ENCODE results near the gene TLDC2. TPM values are rescaled to one million over a fixed set of nuclear protein-coding genes. Genes with fewer than 3 reads are reported as not detected.
A peak's percentile ranks its signal among the peaks of the same experiment; 100 is the strongest.

The TLDC2 gene
- total and polyA plus RNA-seq, 3 experiments from 2014 or later, result 0.29 TPM; not detected in 2

GRCh38 chr20:36854348-36855240, 21.3 kb upstream of the TLDC2 start:
- Mint-ChIP-seq H3K36me3 (no peaks in the 10 kb centered on the region), H3K27me3 (no peaks in the 10 kb centered on the region), H3K27ac (no peak overlapping the region), H3K9me3 (no peaks in the 10 kb centered on the region), H3K4me3 (no peak overlapping the region), H3K4me1 (peaks cover 3 to 12% (median 11%) of the 10 kb centered on the region in 3 donors)
- peaks cover 17% of the 10 kb centered on the region for H3K4me1 ChIP-seq (ENCODE audit: insufficient read depth, low read length)
- H3K36me3 ChIP-seq (ENCODE audit: insufficient read depth, low read length), result no peaks in the 10 kb centered on the region
- H3K4me3 ChIP-seq (ENCODE audit: low read length), result no peak overlapping the region
- POLR2A ChIA-PET, result no interaction called here
- DNase-seq, result no peak
- H3K27ac ChIP-seq (ENCODE audit: low read depth, low read length), result no peak overlapping the region
- CTCF ChIA-PET, result interaction anchor here (1.0 to 2.3 kb wide), 2 partner anchors 19 to 32 kb away, joined by 3 to 7 read pairs; no protein-coding TSS in a partner anchor
- H3K27me3 ChIP-seq (ENCODE audit: insufficient read depth, low read length, poor library complexity, severe bottlenecking), result no peaks in the 10 kb centered on the region
- H3K9me3 ChIP-seq (ENCODE audit: low read length), result no peaks in the 10 kb centered on the region

GRCh38 chr20:36855241-36855657, 20.7 kb upstream of the TLDC2 start:
- ChIA-PET CTCF (interaction anchor here (1.0 to 2.3 kb wide), 2 partner anchors 20 to 31 kb away, joined by 3 to 7 read pairs; no protein-coding TSS in a partner anchor), POLR2A (no interaction called here)
- H3K27ac Mint-ChIP-seq, result no peak overlapping the region

GRCh38 chr20:36856195-36856594, 19.7 kb upstream of the TLDC2 start:
- ChIA-PET POLR2A (no interaction called here), CTCF (interaction anchor here (1.3 kb wide), 1 partner anchor 48 kb away, joined by 3 read pairs; no protein-coding TSS in a partner anchor)
- Mint-ChIP-seq H3K36me3 (no peaks in the 10 kb centered on the region), H3K4me1 (peaks cover 3 to 13% (median 11%) of the 10 kb centered on the region in 3 donors), H3K27ac (peak overlapping the region in 1 of 8 donors; percentile 52), H3K9me3 (no peaks in the 10 kb centered on the region), H3K4me3 (no peak overlapping the region), H3K27me3 (peaks cover 1 to 9% of the 10 kb centered on the region in 2 donors)
- Histone ChIP-seq H3K4me1 (ENCODE audit: insufficient read depth, low read length) (peaks cover 17% of the 10 kb centered on the region), H3K4me3 (ENCODE audit: low read length) (no peak overlapping the region), H3K27me3 (ENCODE audit: insufficient read depth, low read length, poor library complexity, severe bottlenecking) (no peaks in the 10 kb centered on the region), H3K27ac (ENCODE audit: low read depth, low read length) (no peak overlapping the region), H3K9me3 (ENCODE audit: low read length) (no peaks in the 10 kb centered on the region), H3K36me3 (ENCODE audit: insufficient read depth, low read length) (no peaks in the 10 kb centered on the region)
- DNase-seq, result no peak

More at GRCh38 chr20:36855241-36855657, 20.7 kb upstream of the TLDC2 start:
- no peaks in the 10 kb centered on the region for H3K9me3 ChIP-seq (ENCODE audit: low read length)
- no peak overlapping the region for H3K27ac ChIP-seq (ENCODE audit: low read depth, low read length)
- H3K4me3 Mint-ChIP-seq, result no peak overlapping the region
- peaks cover 17% of the 10 kb centered on the region for H3K4me1 ChIP-seq (ENCODE audit: insufficient read depth, low read length)
- no peaks in the 10 kb centered on the region for H3K36me3 Mint-ChIP-seq
- no peaks in the 10 kb centered on the region for H3K36me3 ChIP-seq (ENCODE audit: insufficient read depth, low read length)
- peaks cover 0 to 3% of the 10 kb centered on the region in 2 donors for H3K27me3 Mint-ChIP-seq
- H3K27me3 ChIP-seq (ENCODE audit: insufficient read depth, low read length, poor library complexity, severe bottlenecking), result no peaks in the 10 kb centered on the region
- peaks cover 3 to 12% (median 11%) of the 10 kb centered on the region in 3 donors for H3K4me1 Mint-ChIP-seq
- DNase-seq, result no peak
- no peak overlapping the region for H3K4me3 ChIP-seq (ENCODE audit: low read length)
- H3K9me3 Mint-ChIP-seq, result no peaks in the 10 kb centered on the region

GRCh38 chr20:36856691-36857635, 19.0 kb upstream of the TLDC2 start:
- Mint-ChIP-seq H3K27me3 (peaks cover 6 to 16% of the 10 kb centered on the region in 2 donors), H3K4me1 (peaks cover 5 to 18% (median 11%) of the 10 kb centered on the region in 3 donors), H3K27ac (peak overlapping the region in 3 of 8 donors; percentile 1 to 51 (median 3)), H3K4me3 (no peak overlapping the region), H3K36me3 (no peaks in the 10 kb centered on the region), H3K9me3 (no peaks in the 10 kb centered on the region)
- H3K9me3 ChIP-seq (ENCODE audit: low read length), result no peaks in the 10 kb centered on the region
- CTCF ChIA-PET, result interaction anchor here (1.3 kb wide), 1 partner anchor 49 kb away, joined by 3 read pairs; no protein-coding TSS in a partner anchor
- H3K27ac ChIP-seq (ENCODE audit: low read depth, low read length), result no peak overlapping the region
- peak in 1 of 5 donors; percentile 51 for DNase-seq
- H3K27me3 ChIP-seq (ENCODE audit: insufficient read depth, low read length, poor library complexity, severe bottlenecking), result no peaks in the 10 kb centered on the region
- POLR2A ChIA-PET, result no interaction called here
- H3K36me3 ChIP-seq (ENCODE audit: insufficient read depth, low read length), result no peaks in the 10 kb centered on the region
- peaks cover 17% of the 10 kb centered on the region for H3K4me1 ChIP-seq (ENCODE audit: insufficient read depth, low read length)
- H3K4me3 ChIP-seq (ENCODE audit: low read length), result no peak overlapping the region

GRCh38 chr20:36859282-36859555, 16.7 kb upstream of the TLDC2 start:
- H3K27me3 ChIP-seq (ENCODE audit: insufficient read depth, low read length, poor library complexity, severe bottlenecking), result no peaks in the 10 kb centered on the region
- Mint-ChIP-seq H3K27me3 (peaks cover 7 to 18% of the 10 kb centered on the region in 2 donors), H3K4me3 (peak overlapping the region in 2 of 7 donors; percentile 14 to 54), H3K36me3 (no peaks in the 10 kb centered on the region), H3K9me3 (no peaks in the 10 kb centered on the region), H3K4me1 (peaks cover 5 to 23% (median 11%) of the 10 kb centered on the region in 3 donors), H3K27ac (peak overlapping the region in 1 of 8 donors; percentile 48)
- CTCF ChIA-PET, result no interaction called here
- DNase-seq, result no peak
- no peaks in the 10 kb centered on the region for H3K36me3 ChIP-seq (ENCODE audit: insufficient read depth, low read length)
- POLR2A ChIA-PET, result interaction anchor here (0.5 kb wide), 1 partner anchor 809 kb away, joined by 3 read pairs; no protein-coding TSS in a partner anchor
- H3K4me3 ChIP-seq (ENCODE audit: low read length), result no peak overlapping the region
- no peak overlapping the region for H3K27ac ChIP-seq (ENCODE audit: low read depth, low read length)
- H3K4me1 ChIP-seq (ENCODE audit: insufficient read depth, low read length), result peaks cover 17% of the 10 kb centered on the region
- no peaks in the 10 kb centered on the region for H3K9me3 ChIP-seq (ENCODE audit: low read length)

- Histone ChIP-seq H3K4me1 (ENCODE audit: insufficient read depth, low read length) (peaks cover 17% of the 10 kb centered on the region), H3K9me3 (ENCODE audit: low read length) (no peaks in the 10 kb centered on the region), H3K4me3 (ENCODE audit: low read length) (no peak overlapping the region), H3K27me3 (ENCODE audit: insufficient read depth, low read length, poor library complexity, severe bottlenecking) (no peaks in the 10 kb centered on the region), H3K36me3 (ENCODE audit: insufficient read depth, low read length) (no peaks in the 10 kb centered on the region), H3K27ac (ENCODE audit: low read depth, low read length) (no peak overlapping the region)
- ChIA-PET POLR2A (no interaction called here), CTCF (interaction anchor here (0.6 kb wide), 1 partner anchor 256 kb away, joined by 4 read pairs; no protein-coding TSS in a partner anchor)
- no peak overlapping the region for H3K4me3 Mint-ChIP-seq
- H3K27ac Mint-ChIP-seq, result peak overlapping the region in 2 of 8 donors; percentile 27 to 43
- peaks cover 5 to 27% (median 11%) of the 10 kb centered on the region in 3 donors for H3K4me1 Mint-ChIP-seq
- H3K36me3 Mint-ChIP-seq, result no peaks in the 10 kb centered on the region
- H3K9me3 Mint-ChIP-seq, result no peaks in the 10 kb centered on the region
- peaks cover 9 to 24% of the 10 kb centered on the region in 2 donors for H3K27me3 Mint-ChIP-seq
- DNase-seq, result no peak
Observed at GRCh38 chr20:36859700-36860330, 16.1 kb upstream of the TLDC2 start.

- Histone ChIP-seq H3K27ac (ENCODE audit: low read depth, low read length) (no peak overlapping the region), H3K27me3 (ENCODE audit: insufficient read depth, low read length, poor library complexity, severe bottlenecking) (no peaks in the 10 kb centered on the region), H3K4me3 (ENCODE audit: low read length) (no peak overlapping the region), H3K36me3 (ENCODE audit: insufficient read depth, low read length) (no peaks in the 10 kb centered on the region), H3K4me1 (ENCODE audit: insufficient read depth, low read length) (peaks cover 17% of the 10 kb centered on the region), H3K9me3 (ENCODE audit: low read length) (no peaks in the 10 kb centered on the region)
- Mint-ChIP-seq H3K27me3 (peaks cover 14 to 26% of the 10 kb centered on the region in 2 donors), H3K9me3 (no peaks in the 10 kb centered on the region), H3K4me1 (peaks cover 5 to 28% (median 11%) of the 10 kb centered on the region in 3 donors), H3K36me3 (no peaks in the 10 kb centered on the region), H3K27ac (peak overlapping the region in 2 of 8 donors; percentile 27 to 43), H3K4me3 (peak overlapping the region in 4 of 7 donors; percentile 8 to 76 (median 66))
- POLR2A ChIA-PET, result no interaction called here
- no peak for DNase-seq
- CTCF ChIA-PET, result interaction anchor here (0.6 kb wide), 1 partner anchor 256 kb away, joined by 4 read pairs; no protein-coding TSS in a partner anchor
Observed at GRCh38 chr20:36860339-36860738, 15.6 kb upstream of the TLDC2 start.
